Body of pancreas (tissue), 4 donors: ENCODE data around the gene HPGDS.

ENCODE experiments used
- CTCF ChIP-seq, 7 experiments: fragments of 450-650 bp in 4 of 7; fragments of 200-600 bp in 3 of 7; sonication (generic) in 3 of 7; IDR thresholded peaks; one replicate each; pipeline ENCODE4 v1.5.1; 2016 to 2019; ENCODE audit warnings: antibody characterized with exemption in 7 of 7
- POLR2A ChIP-seq, 3 donors: fragments of 450-650 bp; IDR thresholded peaks; one replicate each; pipeline ENCODE4 v1.6.1; 2016; ENCODE audit warnings: antibody characterized with exemption in 3 of 3, mild to moderate bottlenecking in 2 of 3

- TF ChIP-seq CTCF (IDR thresholded peaks at IDR 0.05) (no peak), POLR2A (IDR thresholded peaks at IDR 0.05) (no peak)
Observed at GRCh38 chr4:94345969-94346368, 3.3 kb upstream of the HPGDS start.
